HPDE6-E6E7 (cell line): Measurements from ENCODE around the gene NFE2.
"Not testable (repeated sequence)": the region's sequence is repeated elsewhere in the genome, so short reads cannot be mapped to it uniquely, and the experiment has no call there.

ENCODE experiments used
- DNase-seq: peaks from one replicate; pipeline ENCODE4 v3.0.0; 2011; ENCODE audit warnings: missing footprints; ENCODE audit errors: extremely low spot score

NFE2 gene

GRCh38 chr12:54284070-54284780, 16.6 kb downstream of the NFE2 start:
- not testable (repeated sequence) for DNase-seq

GRCh38 chr12:54282949-54283593, 17.7 kb downstream of the NFE2 start:
- DNase-seq, result no peak

GRCh38 chr12:54281694-54282093, 19.1 kb downstream of the NFE2 start:
- DNase-seq, result not testable (repeated sequence)

- not testable (repeated sequence) for DNase-seq
These were observed 19.6 kb downstream of the NFE2 start for GRCh38 chr12:54281261-54281638.

- DNase-seq, result peak; percentile 97
These were observed 20.2 kb downstream of the NFE2 start, which contains the start of gene HNRNPA1 for GRCh38 chr12:54280468-54281260. HNRNPA1 (plus strand) TSS chr12:54280726; CDS start chr12:54280808, 82 bp downstream.

GRCh38 chr12:54279632-54280467, 21.0 kb downstream of the NFE2 start, which contains the start of gene CBX5:
CBX5 (minus strand) TSS chr12:54280122; CDS start chr12:54257650, 22,472 bp downstream.
- peak; percentile 100 for DNase-seq

- no peak for DNase-seq
These were observed 21.6 kb downstream of the NFE2 start for GRCh38 chr12:54279227-54279631.

- no peak for DNase-seq
These were observed 23.0 kb downstream of the NFE2 start for GRCh38 chr12:54277823-54278276.

GRCh38 chr12:54276368-54276767, 24.4 kb downstream of the NFE2 start:
- DNase-seq, result no peak

GRCh38 chr12:54273981-54274380, 26.8 kb downstream of the NFE2 start:
- no peak for DNase-seq

- DNase-seq, result no peak
These were observed 28.6 kb downstream of the NFE2 start for GRCh38 chr12:54272214-54272613.

GRCh38 chr12:54270345-54270744, 30.5 kb downstream of the NFE2 start:
- DNase-seq, result no peak

- no peak for DNase-seq
These were observed 34.0 kb downstream of the NFE2 start for GRCh38 chr12:54266852-54267251.

GRCh38 chr12:54265364-54265812, 35.4 kb downstream of the NFE2 start:
- no peak for DNase-seq

GRCh38 chr12:54262403-54262925, 38.4 kb downstream of the NFE2 start:
- no peak for DNase-seq

GRCh38 chr12:54261815-54262402, 38.9 kb downstream of the NFE2 start:
- no peak for DNase-seq

- peak; percentile 70 for DNase-seq
These were observed 41.4 kb downstream of the NFE2 start for GRCh38 chr12:54259194-54260011.

- no peak for DNase-seq
These were observed 42.6 kb downstream of the NFE2 start for GRCh38 chr12:54258201-54258681.

GRCh38 chr12:54257332-54257731, 43.5 kb downstream of the NFE2 start:
- no peak for DNase-seq

GRCh38 chr12:54253240-54253639, 47.6 kb downstream of the NFE2 start:
- no peak for DNase-seq
